Measurements from ENCODE around the gene LZTS2. TPM values are rescaled to one million over a fixed set of nuclear protein-coding genes. Genes with fewer than 3 reads are reported as not detected.
A peak's percentile ranks its signal among the peaks of the same experiment; 100 is the strongest.

LZTS2 gene
- total and polyA plus RNA-seq, 2 of the 4 experiments (the other 2 are of a cell fraction): 19.2 to 101 TPM

DNA sequence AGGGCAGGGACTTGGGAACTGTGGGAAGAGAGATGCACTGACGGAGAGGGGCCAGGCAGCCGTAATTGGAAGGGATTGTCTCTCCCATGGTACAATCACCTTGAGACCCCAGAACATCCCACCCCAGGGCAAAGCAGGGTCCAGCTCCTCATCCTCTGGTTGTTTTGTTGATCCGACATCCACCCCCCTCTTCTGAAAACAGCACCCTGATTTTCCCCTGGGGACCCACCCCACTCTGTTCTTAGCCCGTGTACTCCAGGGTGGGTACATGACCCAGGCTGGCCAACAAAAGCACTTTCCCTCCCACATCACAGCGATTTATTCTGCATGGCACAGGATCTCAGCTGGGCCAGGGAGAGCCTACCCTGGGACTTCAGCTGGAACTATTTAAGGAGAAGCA, 17.2 kb downstream of the LZTS2 start:
- ChIA-PET CTCF (interaction anchor here (6.8 kb wide), 1 partner anchor 18 kb away, joined by 48 read pairs; the partner anchor contains the start of gene LZTS2), POLR2A (ENCODE audit: unreplicated experiment) (no interaction called here)
- no peaks in the 10 kb centered on the region for H3K36me3 ChIP-seq (ENCODE audit: control insufficient read depth, insufficient read depth, low read length)
- H3K79me1 ChIP-seq (ENCODE audit: low read depth in 1 of 2, low read length in 2 of 2): 0 out of 4 replicates have a peak, but pooled peaks cover 0 to 7% of the 10 kb centered on the region in 2 experiments
- no peak overlapping the region for H2BK15ac ChIP-seq (ENCODE audit: low read depth, low read length)
- TF ChIP-seq FOS (IDR thresholded peaks at IDR 0.05; ENCODE audit: low read depth, low read length): no peak
- H4K5ac ChIP-seq (ENCODE audit: low read depth, low read length): no peak overlapping the region
- no peak overlapping the region for H3K27ac ChIP-seq (ENCODE audit: insufficient read depth, low read length)
- BruUV-seq (replicated peaks): no TSS peak
- intact Hi-C loops (cut with micrococcal nuclease) (loop anchor here (10.0 kb wide), 1 partner anchor 452 kb away; no protein-coding TSS in a partner anchor), dilution Hi-C loops (cut with HindIII; ENCODE audit: low sequenced_read_pairs, unreplicated experiment) (no loop called here), in situ Hi-C loops (cut with MboI; ENCODE audit: low sequenced_read_pairs) (no loop called here)
- H3K56ac ChIP-seq (ENCODE audit: extremely low read depth, insufficient read depth, low read length): no peak overlapping the region
- peaks cover 13% of the 10 kb centered on the region for H3K9me1 ChIP-seq (ENCODE audit: insufficient read depth, low read length)
- no peak overlapping the region for H2BK20ac ChIP-seq (ENCODE audit: low read depth, low read length)
- H3K27me3 ChIP-seq (ENCODE audit: control insufficient read depth, insufficient read depth, low read length): peaks cover 1% of the 10 kb centered on the region; the same call in 1 of the 2 replicates
- H3K18ac ChIP-seq (ENCODE audit: low read depth, low read length): no peak overlapping the region
- no peak overlapping the region for H2BK120ac ChIP-seq (ENCODE audit: low read depth, low read length)
- H4K91ac ChIP-seq (ENCODE audit: insufficient read depth, low read depth, low read length): no peak overlapping the region
- no peak for DNase-seq
- no peak overlapping the region for H3K4ac ChIP-seq (ENCODE audit: low read depth, low read length)
- no peak overlapping the region for H3K14ac ChIP-seq (replicated peaks; ENCODE audit: low read depth, low read length)
- H4K20me1 ChIP-seq (ENCODE audit: insufficient read depth, low read length): peaks cover 4% of the 10 kb centered on the region; the same call in 1 of the 2 replicates
- no peak overlapping the region for H3K4me3 ChIP-seq (ENCODE audit: insufficient read depth, low read depth, low read length)
- H2AFZ ChIP-seq (replicated peaks; ENCODE audit: low read length, poor library complexity): no peak overlapping the region
- H3K9ac ChIP-seq (ENCODE audit: low read depth, low read length): no peak overlapping the region
- H2AK9ac ChIP-seq (replicated peaks; ENCODE audit: low read depth, low read length, poor library complexity): peak overlapping the region; percentile 19
- H4K8ac ChIP-seq (ENCODE audit: low read depth in 2 of 2, low read length in 2 of 2): no peak overlapping the region
- H3K23ac ChIP-seq (ENCODE audit: low read depth, low read length): no peak overlapping the region
- H2BK5ac ChIP-seq (ENCODE audit: low read depth, low read length, poor library complexity, severe bottlenecking): no peak overlapping the region
- no peak for ATAC-seq (ENCODE audit: low read depth)
- peaks cover 22% of the 10 kb centered on the region for H3K4me1 ChIP-seq (ENCODE audit: control insufficient read depth, insufficient read depth, low read length)
- 76% methylated on average over 2 of the region's 5 CpGs; no CpG with 5 or more reads in 1 of the 2 experiments for WGBS, 2 experiments (ENCODE audit: extremely low coverage in 2 of 2, insufficient read length in 1 of 2)
- H3K4me2 ChIP-seq (ENCODE audit: low read depth, low read length): no peak overlapping the region
- peak overlapping the region; percentile 36; the same call in 1 of the 2 replicates for H2AK5ac ChIP-seq (ENCODE audit: low read depth, low read length)
- H3K9me3 ChIP-seq (ENCODE audit: control insufficient read depth, insufficient read depth, low read length): no peaks in the 10 kb centered on the region

Data from IMR-90 (cell line).